NB4 (cell line): ENCODE results near the gene LDLRAD4.
A peak's percentile ranks its signal among the peaks of the same experiment; 100 is the strongest.

Experiments
- DNase-seq: peaks from one replicate; pipeline ENCODE4 v3.0.0; 2010; ENCODE audit warnings: low read depth
- H3K4me3 ChIP-seq: one replicate; pipeline ENCODE4 v1.5.1; 2011; ENCODE audit warnings: mild to moderate bottlenecking, low read depth, low read length, moderate library complexity
- CTCF ChIP-seq: IDR thresholded peaks from one replicate; pipeline ENCODE4 v1.5.1; 2012; ENCODE audit warnings: low read depth, low read length
- MAX ChIP-seq: IDR thresholded peaks from 2 replicates; pipeline ENCODE4 v1.6.1; 2011; ENCODE audit warnings: low read depth, low read length
- MYC ChIP-seq: IDR thresholded peaks from 2 replicates; pipeline ENCODE4 v1.6.1; 2011; ENCODE audit warnings: low read depth, low read length
- POLR2A ChIP-seq: IDR thresholded peaks from 2 replicates; pipeline ENCODE4 v1.6.1; 2011; ENCODE audit warnings: mild to moderate bottlenecking; ENCODE audit not compliant: insufficient read length; ENCODE audit errors: extremely low read depth

LDLRAD4 gene

GRCh38 chr18:13316063-13316462 is 97.5 kb downstream of the LDLRAD4 start:
- DNase-seq = no peak
- no peak for TF ChIP-seq POLR2A
- TF ChIP-seq CTCF = no peak
- no peak for TF ChIP-seq MAX
- no peak for TF ChIP-seq MYC
- no peak overlapping the region for H3K4me3 ChIP-seq

GRCh38 chr18:13317801-13318200 is 99.2 kb downstream of the LDLRAD4 start:
- no peak overlapping the region for H3K4me3 ChIP-seq
- TF ChIP-seq MYC (no peak), POLR2A (no peak), CTCF (no peak), MAX (no peak)
- DNase-seq = no peak

GRCh38 chr18:13318731-13319501 is 100.4 kb downstream of the LDLRAD4 start:
- TF ChIP-seq CTCF = no peak
- TF ChIP-seq MYC = no peak
- no peak for TF ChIP-seq POLR2A
- no peak for TF ChIP-seq MAX
- no peak overlapping the region for H3K4me3 ChIP-seq
- DNase-seq = peak; percentile 31

- no peak overlapping the region for H3K4me3 ChIP-seq
- DNase-seq = no peak
- TF ChIP-seq POLR2A (no peak), MAX (no peak), MYC (no peak), CTCF (no peak)
Observed at GRCh38 chr18:13319629-13320028, 101.1 kb downstream of the LDLRAD4 start.

GRCh38 chr18:13320096-13320495 is 101.5 kb downstream of the LDLRAD4 start:
- TF ChIP-seq MYC = no peak
- TF ChIP-seq POLR2A = no peak
- no peak for TF ChIP-seq CTCF
- TF ChIP-seq MAX = no peak
- no peak for DNase-seq
- no peak overlapping the region for H3K4me3 ChIP-seq

- H3K4me3 ChIP-seq = no peak overlapping the region
- TF ChIP-seq MAX = no peak
- no peak for TF ChIP-seq MYC
- no peak for TF ChIP-seq CTCF
- TF ChIP-seq POLR2A = no peak
- no peak for DNase-seq
Observed at GRCh38 chr18:13320891-13321425, 102.4 kb downstream of the LDLRAD4 start.
